Measurements from ENCODE around the gene OSMR. TPM values are rescaled to one million over a fixed set of nuclear protein-coding genes. Genes with fewer than 3 reads are reported as not detected.

Gene OSMR
- total and polyA plus RNA-seq, 8 donors = 17.6 to 103 (median 19.6) TPM

DNA sequence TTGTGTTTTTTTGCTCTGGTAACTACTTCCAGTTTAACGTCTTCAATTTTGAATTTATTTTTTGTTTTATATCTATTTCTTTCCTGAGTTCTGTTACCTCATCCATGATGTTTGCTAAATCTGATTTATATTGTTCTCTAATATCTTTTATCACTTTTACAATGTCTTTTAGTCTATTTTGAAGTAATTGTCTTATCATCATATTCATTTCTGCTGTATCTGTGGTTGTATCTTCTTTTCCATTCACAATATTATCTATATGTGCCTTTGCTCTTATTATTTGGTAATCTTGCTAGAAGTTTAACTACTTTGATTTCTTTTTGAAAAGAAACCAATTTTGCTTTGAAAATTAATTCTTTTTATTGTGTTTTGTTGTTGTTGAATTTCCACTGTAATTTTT lies 43.6 kb downstream of the OSMR start:
- DNase-seq (no peak), ATAC-seq (no peak)
- no peak overlapping the region for H3K27ac ChIP-seq
- H3K9me3 ChIP-seq = no peaks in the 10 kb centered on the region
- no peaks in the 10 kb centered on the region for H3K4me1 ChIP-seq
- H3K4me3 ChIP-seq = no peak overlapping the region
- peaks cover 0 to 38% of the 10 kb centered on the region in 2 donors for H3K36me3 ChIP-seq
- no peaks in the 10 kb centered on the region for H3K27me3 ChIP-seq
- intact Hi-C loops (cut with DNase I) = no loop called here
- TF ChIP-seq, protein P1, sequence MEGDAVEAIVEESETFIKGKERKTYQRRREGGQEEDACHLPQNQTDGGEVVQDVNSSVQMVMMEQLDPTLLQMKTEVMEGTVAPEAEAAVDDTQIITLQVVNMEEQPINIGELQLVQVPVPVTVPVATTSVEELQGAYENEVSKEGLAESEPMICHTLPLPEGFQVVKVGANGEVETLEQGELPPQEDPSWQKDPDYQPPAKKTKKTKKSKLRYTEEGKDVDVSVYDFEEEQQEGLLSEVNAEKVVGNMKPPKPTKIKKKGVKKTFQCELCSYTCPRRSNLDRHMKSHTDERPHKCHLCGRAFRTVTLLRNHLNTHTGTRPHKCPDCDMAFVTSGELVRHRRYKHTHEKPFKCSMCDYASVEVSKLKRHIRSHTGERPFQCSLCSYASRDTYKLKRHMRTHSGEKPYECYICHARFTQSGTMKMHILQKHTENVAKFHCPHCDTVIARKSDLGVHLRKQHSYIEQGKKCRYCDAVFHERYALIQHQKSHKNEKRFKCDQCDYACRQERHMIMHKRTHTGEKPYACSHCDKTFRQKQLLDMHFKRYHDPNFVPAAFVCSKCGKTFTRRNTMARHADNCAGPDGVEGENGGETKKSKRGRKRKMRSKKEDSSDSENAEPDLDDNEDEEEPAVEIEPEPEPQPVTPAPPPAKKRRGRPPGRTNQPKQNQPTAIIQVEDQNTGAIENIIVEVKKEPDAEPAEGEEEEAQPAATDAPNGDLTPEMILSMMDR (IDR thresholded peaks at IDR 0.05) = no peak

- TF ChIP-seq, protein P1 (IDR thresholded peaks at IDR 0.05) = no peak
- Histone ChIP-seq H3K27me3 (no peaks in the 10 kb centered on the region), H3K4me3 (no peak overlapping the region), H3K9me3 (peaks cover 0 to 9% of the 10 kb centered on the region in 2 donors), H3K27ac (no peak overlapping the region), H3K36me3 (peaks cover 0 to 18% of the 10 kb centered on the region in 2 donors), H3K4me1 (no peaks in the 10 kb centered on the region)
- DNase-seq (no peak), ATAC-seq (no peak)
- intact Hi-C loops (cut with DNase I) = no loop called here
Observed at GRCh38 chr5:38891563-38891962, 45.8 kb downstream of the OSMR start.

GRCh38 chr5:38892363-38892762 lies 46.6 kb downstream of the OSMR start:
- Histone ChIP-seq H3K36me3 (peaks cover 0 to 18% of the 10 kb centered on the region in 2 donors), H3K9me3 (peaks cover 0 to 9% of the 10 kb centered on the region in 2 donors), H3K27ac (no peak overlapping the region), H3K4me1 (no peaks in the 10 kb centered on the region), H3K4me3 (no peak overlapping the region), H3K27me3 (no peaks in the 10 kb centered on the region)
- TF ChIP-seq, protein P1 (IDR thresholded peaks at IDR 0.05) = no peak
- DNase-seq (no peak), ATAC-seq (no peak)
- intact Hi-C loops (cut with DNase I) = no loop called here

GRCh38 chr5:38896760-38897159 lies 50.9 kb downstream of the OSMR start:
- intact Hi-C loops (cut with DNase I) = no loop called here
- no peak for ATAC-seq
- TF ChIP-seq, protein P1 (IDR thresholded peaks at IDR 0.05) = no peak

GRCh38 chr5:38899936-38900335 lies 54.1 kb downstream of the OSMR start:
- Histone ChIP-seq H3K9me3 (peaks cover 0 to 9% of the 10 kb centered on the region in 2 donors), H3K36me3 (peaks cover 0 to 54% of the 10 kb centered on the region in 2 donors), H3K4me1 (no peaks in the 10 kb centered on the region), H3K27me3 (no peaks in the 10 kb centered on the region), H3K4me3 (no peak overlapping the region), H3K27ac (no peak overlapping the region)
- intact Hi-C loops (cut with DNase I) = no loop called here
- TF ChIP-seq, protein P1 (IDR thresholded peaks at IDR 0.05) = no peak
- DNase-seq = no peak
- ATAC-seq = no peak

More at GRCh38 chr5:38896760-38897159, 50.9 kb downstream of the OSMR start:
- H3K4me3 ChIP-seq = no peak overlapping the region
- no peak for DNase-seq
- H3K36me3 ChIP-seq = peaks cover 0 to 34% of the 10 kb centered on the region in 2 donors
- H3K9me3 ChIP-seq = peaks cover 0 to 9% of the 10 kb centered on the region in 2 donors
- no peaks in the 10 kb centered on the region for H3K27me3 ChIP-seq
- no peak overlapping the region for H3K27ac ChIP-seq
- no peaks in the 10 kb centered on the region for H3K4me1 ChIP-seq

Data from left lung (tissue), 10 donors.